Measurements from ENCODE around the gene TPO. TPM values are rescaled to one million over a fixed set of nuclear protein-coding genes. Genes with fewer than 3 reads are reported as not detected.

Gene TPO
- total RNA-seq, 1 experiment from 2014 or later, result not detected

DNA sequence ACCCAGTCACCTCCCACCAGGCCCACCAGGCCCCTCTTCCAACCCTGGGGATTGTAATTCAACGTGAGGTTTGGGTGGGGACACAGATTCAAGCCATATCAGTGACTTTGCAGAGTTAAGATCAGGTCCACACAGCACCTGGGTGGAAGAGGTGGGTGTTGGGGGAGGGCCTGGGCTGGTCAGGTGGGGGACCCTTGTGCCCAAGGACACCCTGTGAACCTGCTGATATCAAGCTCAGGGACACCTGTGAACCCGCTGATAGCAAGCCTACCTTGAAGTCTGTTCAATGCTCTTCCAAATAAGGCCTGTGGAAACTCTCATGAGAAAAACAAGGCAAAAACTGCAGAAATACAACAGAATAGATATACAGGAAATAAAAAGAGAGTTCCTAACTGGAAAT, 19.9 kb upstream of the TPO start:
- POLR2A ChIA-PET, result no interaction called here
- DNase-seq (ENCODE audit: low spot score) (no peak), ATAC-seq (no peak)
- Mint-ChIP-seq H3K27ac (no peak overlapping the region), H3K4me1 (peaks cover 23% of the 10 kb centered on the region), H3K9me3 (peaks cover 8% of the 10 kb centered on the region), H3K27me3 (ENCODE audit: low read depth) (peaks cover 68% of the 10 kb centered on the region), H3K36me3 (no peaks in the 10 kb centered on the region; the same call in 1 of the 2 replicates), H3K4me3 (no peak overlapping the region)
- CTCF ChIA-PET, result interaction anchor here (0.7 kb wide), 1 partner anchor 158 kb away, joined by 3 read pairs; no protein-coding TSS in a partner anchor
- no peak for TF ChIP-seq HMGA2 (CRISPR knock-in tag; IDR thresholded peaks at IDR 0.05)
- TF ChIP-seq, protein P1, sequence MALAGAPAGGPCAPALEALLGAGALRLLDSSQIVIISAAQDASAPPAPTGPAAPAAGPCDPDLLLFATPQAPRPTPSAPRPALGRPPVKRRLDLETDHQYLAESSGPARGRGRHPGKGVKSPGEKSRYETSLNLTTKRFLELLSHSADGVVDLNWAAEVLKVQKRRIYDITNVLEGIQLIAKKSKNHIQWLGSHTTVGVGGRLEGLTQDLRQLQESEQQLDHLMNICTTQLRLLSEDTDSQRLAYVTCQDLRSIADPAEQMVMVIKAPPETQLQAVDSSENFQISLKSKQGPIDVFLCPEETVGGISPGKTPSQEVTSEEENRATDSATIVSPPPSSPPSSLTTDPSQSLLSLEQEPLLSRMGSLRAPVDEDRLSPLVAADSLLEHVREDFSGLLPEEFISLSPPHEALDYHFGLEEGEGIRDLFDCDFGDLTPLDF (CRISPR knock-in tag; IDR thresholded peaks at IDR 0.05), result no peak
- TF ChIP-seq OVOL2 (CRISPR knock-in tag; IDR thresholded peaks at IDR 0.05; ENCODE audit: borderline replicate concordance), result no peak
- no peak for TF ChIP-seq FOXK1 (CRISPR knock-in tag; IDR thresholded peaks at IDR 0.05)
- no peak for TF ChIP-seq ETV6 (CRISPR knock-in tag; IDR thresholded peaks at IDR 0.05)
- no peak for TF ChIP-seq SMAD3 (CRISPR knock-in tag; IDR thresholded peaks at IDR 0.05; ENCODE audit: borderline replicate concordance)
- no peak for TF ChIP-seq SOX15 (CRISPR knock-in tag; IDR thresholded peaks at IDR 0.05)
- TF ChIP-seq, protein P2, sequence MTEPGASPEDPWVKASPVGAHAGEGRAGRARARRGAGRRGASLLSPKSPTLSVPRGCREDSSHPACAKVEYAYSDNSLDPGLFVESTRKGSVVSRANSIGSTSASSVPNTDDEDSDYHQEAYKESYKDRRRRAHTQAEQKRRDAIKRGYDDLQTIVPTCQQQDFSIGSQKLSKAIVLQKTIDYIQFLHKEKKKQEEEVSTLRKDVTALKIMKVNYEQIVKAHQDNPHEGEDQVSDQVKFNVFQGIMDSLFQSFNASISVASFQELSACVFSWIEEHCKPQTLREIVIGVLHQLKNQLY (CRISPR knock-in tag; IDR thresholded peaks at IDR 0.05), result no peak
- TF ChIP-seq, protein P3, sequence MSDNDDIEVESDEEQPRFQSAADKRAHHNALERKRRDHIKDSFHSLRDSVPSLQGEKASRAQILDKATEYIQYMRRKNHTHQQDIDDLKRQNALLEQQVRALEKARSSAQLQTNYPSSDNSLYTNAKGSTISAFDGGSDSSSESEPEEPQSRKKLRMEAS (CRISPR knock-in tag; IDR thresholded peaks at IDR 0.05), result no peak
- TF ChIP-seq, protein P4, sequence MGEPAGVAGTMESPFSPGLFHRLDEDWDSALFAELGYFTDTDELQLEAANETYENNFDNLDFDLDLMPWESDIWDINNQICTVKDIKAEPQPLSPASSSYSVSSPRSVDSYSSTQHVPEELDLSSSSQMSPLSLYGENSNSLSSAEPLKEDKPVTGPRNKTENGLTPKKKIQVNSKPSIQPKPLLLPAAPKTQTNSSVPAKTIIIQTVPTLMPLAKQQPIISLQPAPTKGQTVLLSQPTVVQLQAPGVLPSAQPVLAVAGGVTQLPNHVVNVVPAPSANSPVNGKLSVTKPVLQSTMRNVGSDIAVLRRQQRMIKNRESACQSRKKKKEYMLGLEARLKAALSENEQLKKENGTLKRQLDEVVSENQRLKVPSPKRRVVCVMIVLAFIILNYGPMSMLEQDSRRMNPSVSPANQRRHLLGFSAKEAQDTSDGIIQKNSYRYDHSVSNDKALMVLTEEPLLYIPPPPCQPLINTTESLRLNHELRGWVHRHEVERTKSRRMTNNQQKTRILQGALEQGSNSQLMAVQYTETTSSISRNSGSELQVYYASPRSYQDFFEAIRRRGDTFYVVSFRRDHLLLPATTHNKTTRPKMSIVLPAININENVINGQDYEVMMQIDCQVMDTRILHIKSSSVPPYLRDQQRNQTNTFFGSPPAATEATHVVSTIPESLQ (CRISPR knock-in tag; IDR thresholded peaks at IDR 0.05), result no peak
- TF ChIP-seq ZBTB21 (CRISPR knock-in tag; IDR thresholded peaks at IDR 0.05; ENCODE audit: borderline replicate concordance), result no peak
- TF ChIP-seq JUN (CRISPR knock-in tag; IDR thresholded peaks at IDR 0.05), result no peak
- TF ChIP-seq, protein P5, sequence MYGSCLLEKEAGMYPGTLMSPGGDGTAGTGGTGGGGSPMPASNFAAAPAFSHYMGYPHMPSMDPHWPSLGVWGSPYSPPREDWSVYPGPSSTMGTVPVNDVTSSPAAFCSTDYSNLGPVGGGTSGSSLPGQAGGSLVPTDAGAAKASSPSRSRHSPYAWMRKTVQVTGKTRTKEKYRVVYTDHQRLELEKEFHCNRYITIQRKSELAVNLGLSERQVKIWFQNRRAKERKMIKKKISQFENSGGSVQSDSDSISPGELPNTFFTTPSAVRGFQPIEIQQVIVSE (CRISPR knock-in tag; IDR thresholded peaks at IDR 0.05; ENCODE audit: borderline replicate concordance), result no peak
- TF ChIP-seq, protein P6, sequence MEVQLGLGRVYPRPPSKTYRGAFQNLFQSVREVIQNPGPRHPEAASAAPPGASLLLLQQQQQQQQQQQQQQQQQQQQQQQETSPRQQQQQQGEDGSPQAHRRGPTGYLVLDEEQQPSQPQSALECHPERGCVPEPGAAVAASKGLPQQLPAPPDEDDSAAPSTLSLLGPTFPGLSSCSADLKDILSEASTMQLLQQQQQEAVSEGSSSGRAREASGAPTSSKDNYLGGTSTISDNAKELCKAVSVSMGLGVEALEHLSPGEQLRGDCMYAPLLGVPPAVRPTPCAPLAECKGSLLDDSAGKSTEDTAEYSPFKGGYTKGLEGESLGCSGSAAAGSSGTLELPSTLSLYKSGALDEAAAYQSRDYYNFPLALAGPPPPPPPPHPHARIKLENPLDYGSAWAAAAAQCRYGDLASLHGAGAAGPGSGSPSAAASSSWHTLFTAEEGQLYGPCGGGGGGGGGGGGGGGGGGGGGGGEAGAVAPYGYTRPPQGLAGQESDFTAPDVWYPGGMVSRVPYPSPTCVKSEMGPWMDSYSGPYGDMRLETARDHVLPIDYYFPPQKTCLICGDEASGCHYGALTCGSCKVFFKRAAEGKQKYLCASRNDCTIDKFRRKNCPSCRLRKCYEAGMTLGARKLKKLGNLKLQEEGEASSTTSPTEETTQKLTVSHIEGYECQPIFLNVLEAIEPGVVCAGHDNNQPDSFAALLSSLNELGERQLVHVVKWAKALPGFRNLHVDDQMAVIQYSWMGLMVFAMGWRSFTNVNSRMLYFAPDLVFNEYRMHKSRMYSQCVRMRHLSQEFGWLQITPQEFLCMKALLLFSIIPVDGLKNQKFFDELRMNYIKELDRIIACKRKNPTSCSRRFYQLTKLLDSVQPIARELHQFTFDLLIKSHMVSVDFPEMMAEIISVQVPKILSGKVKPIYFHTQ (CRISPR knock-in tag; IDR thresholded peaks at IDR 0.05), result no peak
- TF ChIP-seq, protein P7, sequence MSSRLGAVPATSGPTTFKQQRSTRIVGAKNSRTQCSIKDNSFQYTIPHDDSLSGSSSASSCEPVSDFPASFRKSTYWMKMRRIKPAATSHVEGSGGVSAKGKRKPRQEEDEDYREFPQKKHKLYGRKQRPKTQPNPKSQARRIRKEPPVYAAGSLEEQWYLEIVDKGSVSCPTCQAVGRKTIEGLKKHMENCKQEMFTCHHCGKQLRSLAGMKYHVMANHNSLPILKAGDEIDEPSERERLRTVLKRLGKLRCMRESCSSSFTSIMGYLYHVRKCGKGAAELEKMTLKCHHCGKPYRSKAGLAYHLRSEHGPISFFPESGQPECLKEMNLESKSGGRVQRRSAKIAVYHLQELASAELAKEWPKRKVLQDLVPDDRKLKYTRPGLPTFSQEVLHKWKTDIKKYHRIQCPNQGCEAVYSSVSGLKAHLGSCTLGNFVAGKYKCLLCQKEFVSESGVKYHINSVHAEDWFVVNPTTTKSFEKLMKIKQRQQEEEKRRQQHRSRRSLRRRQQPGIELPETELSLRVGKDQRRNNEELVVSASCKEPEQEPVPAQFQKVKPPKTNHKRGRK (CRISPR knock-in tag; IDR thresholded peaks at IDR 0.05; ENCODE audit: borderline replicate concordance), result no peak
- TF ChIP-seq, protein P8, sequence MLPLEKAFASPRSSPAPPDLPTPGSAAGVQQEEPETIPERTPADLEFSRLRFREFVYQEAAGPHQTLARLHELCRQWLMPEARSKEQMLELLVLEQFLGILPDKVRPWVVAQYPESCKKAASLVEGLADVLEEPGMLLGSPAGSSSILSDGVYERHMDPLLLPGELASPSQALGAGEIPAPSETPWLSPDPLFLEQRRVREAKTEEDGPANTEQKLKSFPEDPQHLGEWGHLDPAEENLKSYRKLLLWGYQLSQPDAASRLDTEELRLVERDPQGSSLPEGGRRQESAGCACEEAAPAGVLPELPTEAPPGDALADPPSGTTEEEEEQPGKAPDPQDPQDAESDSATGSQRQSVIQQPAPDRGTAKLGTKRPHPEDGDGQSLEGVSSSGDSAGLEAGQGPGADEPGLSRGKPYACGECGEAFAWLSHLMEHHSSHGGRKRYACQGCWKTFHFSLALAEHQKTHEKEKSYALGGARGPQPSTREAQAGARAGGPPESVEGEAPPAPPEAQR (CRISPR knock-in tag; IDR thresholded peaks at IDR 0.05), result no peak
- TF ChIP-seq, protein P9, sequence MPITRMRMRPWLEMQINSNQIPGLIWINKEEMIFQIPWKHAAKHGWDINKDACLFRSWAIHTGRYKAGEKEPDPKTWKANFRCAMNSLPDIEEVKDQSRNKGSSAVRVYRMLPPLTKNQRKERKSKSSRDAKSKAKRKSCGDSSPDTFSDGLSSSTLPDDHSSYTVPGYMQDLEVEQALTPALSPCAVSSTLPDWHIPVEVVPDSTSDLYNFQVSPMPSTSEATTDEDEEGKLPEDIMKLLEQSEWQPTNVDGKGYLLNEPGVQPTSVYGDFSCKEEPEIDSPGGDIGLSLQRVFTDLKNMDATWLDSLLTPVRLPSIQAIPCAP (CRISPR knock-in tag; IDR thresholded peaks at IDR 0.05), result no peak
- TF ChIP-seq, protein P10, sequence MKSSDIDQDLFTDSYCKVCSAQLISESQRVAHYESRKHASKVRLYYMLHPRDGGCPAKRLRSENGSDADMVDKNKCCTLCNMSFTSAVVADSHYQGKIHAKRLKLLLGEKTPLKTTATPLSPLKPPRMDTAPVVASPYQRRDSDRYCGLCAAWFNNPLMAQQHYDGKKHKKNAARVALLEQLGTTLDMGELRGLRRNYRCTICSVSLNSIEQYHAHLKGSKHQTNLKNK (CRISPR knock-in tag; IDR thresholded peaks at IDR 0.05), result no peak
- TF ChIP-seq, protein P11, sequence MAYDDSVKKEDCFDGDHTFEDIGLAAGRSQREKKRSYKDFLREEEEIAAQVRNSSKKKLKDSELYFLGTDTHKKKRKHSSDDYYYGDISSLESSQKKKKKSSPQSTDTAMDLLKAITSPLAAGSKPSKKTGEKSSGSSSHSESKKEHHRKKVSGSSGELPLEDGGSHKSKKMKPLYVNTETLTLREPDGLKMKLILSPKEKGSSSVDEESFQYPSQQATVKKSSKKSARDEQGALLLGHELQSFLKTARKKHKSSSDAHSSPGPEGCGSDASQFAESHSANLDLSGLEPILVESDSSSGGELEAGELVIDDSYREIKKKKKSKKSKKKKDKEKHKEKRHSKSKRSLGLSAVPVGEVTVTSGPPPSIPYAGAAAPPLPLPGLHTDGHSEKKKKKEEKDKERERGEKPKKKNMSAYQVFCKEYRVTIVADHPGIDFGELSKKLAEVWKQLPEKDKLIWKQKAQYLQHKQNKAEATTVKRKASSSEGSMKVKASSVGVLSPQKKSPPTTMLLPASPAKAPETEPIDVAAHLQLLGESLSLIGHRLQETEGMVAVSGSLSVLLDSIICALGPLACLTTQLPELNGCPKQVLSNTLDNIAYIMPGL (CRISPR knock-in tag; IDR thresholded peaks at IDR 0.05), result no peak
